K562 (cell line): ENCODE results near the gene STOX2. TPM values are rescaled to one million over a fixed set of nuclear protein-coding genes. Genes with fewer than 3 reads are reported as not detected.

Experiments
- ATAC-seq: fragments of 200-7000 bp; cut with Tn5 transposase; 3 replicates; pipeline ENCODE4 v1.9.1; 2020; ENCODE audit warnings: moderate library complexity
- BruUV-seq: library from RNA; stranded (reverse); fragments of 400-500 nt; replicated peaks from 2 replicates; lab custom pipeline; 2021; lab: Mats Ljungman, UMichigan
- CTCF ChIA-PET: fragments of 300-600 bp; formaldehyde crosslinking; extraction: SDS; loops from one replicate; lab custom pipeline; 2021; ENCODE audit warnings: low intra/inter-chr PET ratio; lab: Yijun Ruan, JAX
- POLR2A ChIA-PET: fragments of 300-600, 350-650 bp; sonication (Branson Sonifier 250); formaldehyde crosslinking; extraction: SDS; loops from one replicate; lab custom pipeline; 2021; ENCODE audit warnings: antibody characterized with exemption, inconsistent platforms; lab: Yijun Ruan, JAX
- DNase-seq, 4 experiments: peaks; one replicate each; pipeline versions ENCODE4 v3.0.0 to v3.0.0-alpha.2; 2011 to 2018; ENCODE audit warnings: low spot score in 3 of 4, mixed read lengths in 3 of 4; ENCODE audit errors: extremely low read depth in 1 of 4
- FAIRE-seq: peaks from 2 replicates; lab custom pipeline; 2011; peaks lifted over from hg19 to GRCh38; lab: Jason Lieb, UNC
- H2AFZ ChIP-seq: 2 replicates; pipeline ENCODE4 v1.6.0; 2011; ENCODE audit warnings: low read depth, low read length, control low read depth, inconsistent platforms
- H3K27ac ChIP-seq: fragments of 200-600 bp; 3 replicates; pipeline ENCODE4 v1.8.0; 2011; ENCODE audit warnings: low read depth, mild to moderate bottlenecking, control low read depth, inconsistent platforms, low read length, moderate library complexity, mixed read lengths; ENCODE audit errors: extremely low read depth
- H3K27me3 ChIP-seq, 2 experiments: fragments of 300-600 bp in 1 of 2; 2 replicates in 1 of 2; 3 replicates in 1 of 2; pipeline versions ENCODE4 v1.6.0 to v1.8.0; 2011; ENCODE audit warnings: inconsistent platforms in 2 of 2, low read length in 2 of 2, mild to moderate bottlenecking in 1 of 2, mixed read lengths in 1 of 2, moderate library complexity in 1 of 2; ENCODE audit not compliant: control insufficient read depth in 2 of 2, insufficient read depth in 2 of 2
- H3K36me3 ChIP-seq: fragments of 300-600 bp; 3 replicates; pipeline ENCODE4 v1.8.0; 2011; ENCODE audit warnings: mild to moderate bottlenecking, low read length, inconsistent platforms; ENCODE audit not compliant: control insufficient read depth, insufficient read depth
- H3K4me1 ChIP-seq, 2 experiments: fragments of 200-600 bp in 1 of 2; replicated peaks in 1 of 2; 2 replicates in 1 of 2; 3 replicates in 1 of 2; pipeline versions ENCODE4 v1.5.1 to v1.8.0; 2011; ENCODE audit warnings: inconsistent platforms in 2 of 2, low read length in 2 of 2, mild to moderate bottlenecking in 1 of 2, mixed read lengths in 1 of 2, moderate library complexity in 1 of 2; ENCODE audit not compliant: control insufficient read depth in 2 of 2, insufficient read depth in 2 of 2
- H3K4me2 ChIP-seq: 2 replicates; pipeline ENCODE4 v1.6.1; 2011; ENCODE audit warnings: low read length, control low read depth, inconsistent platforms, mixed read lengths; ENCODE audit not compliant: insufficient read depth
- H3K4me3 ChIP-seq: fragments of 200-600 bp; sonication (generic), shearing (Covaris generic); 2 replicates; pipeline ENCODE4 v1.5.1; 2016; ENCODE audit warnings: control low read depth, inconsistent platforms
- H3K79me2 ChIP-seq: fragments of 200-600 bp; 3 replicates; pipeline ENCODE4 v1.8.0; 2011; ENCODE audit warnings: low read length, inconsistent platforms; ENCODE audit not compliant: control insufficient read depth, insufficient read depth
- H3K9ac ChIP-seq, 2 experiments: 2 replicates each; pipeline versions ENCODE4 v1.6.0 to v1.6.1; 2011; ENCODE audit warnings: low read depth in 2 of 2, low read length in 2 of 2, control low read depth in 1 of 2, inconsistent platforms in 1 of 2, mild to moderate bottlenecking in 1 of 2, mixed read lengths in 1 of 2; ENCODE audit not compliant: insufficient read depth in 1 of 2
- H3K9me1 ChIP-seq: one replicate; pipeline ENCODE4 v1.6.0; 2011; ENCODE audit warnings: inconsistent platforms, mild to moderate bottlenecking, low read length, moderate library complexity; ENCODE audit not compliant: control insufficient read depth, insufficient read depth
- H3K9me3 ChIP-seq: replicated peaks from 2 replicates; pipeline ENCODE4 v1.5.1; 2011; ENCODE audit warnings: low read depth, low read length, inconsistent platforms; ENCODE audit not compliant: control insufficient read depth, insufficient read depth
- H4K20me1 ChIP-seq: replicated peaks from 2 replicates; pipeline ENCODE4 v1.6.1; 2011; ENCODE audit warnings: low read length, inconsistent platforms, mixed read lengths; ENCODE audit not compliant: control insufficient read depth, insufficient read depth
- CHD1 ChIP-seq: fragments of 200-600 bp; sonication (generic); IDR thresholded peaks from one replicate; pipeline ENCODE4 v1.6.1; 2012; ENCODE audit warnings: mild to moderate bottlenecking, moderate library complexity, low read length, inconsistent platforms
- EWSR1 ChIP-seq: fragments of 450-650 bp; IDR thresholded peaks from 2 replicates; pipeline ENCODE4 v1.6.1; 2018; ENCODE audit warnings: borderline replicate concordance, mild to moderate bottlenecking, low read depth, moderate library complexity; ENCODE audit not compliant: partially characterized antibody
- FOXP1 ChIP-seq: sonication (generic); formaldehyde crosslinking; IDR thresholded peaks from 2 replicates; pipeline ENCODE4 v1.8.0; 2022; ENCODE audit warnings: mild to moderate bottlenecking, missing genetic modification reagents
- JUND ChIP-seq, 2 experiments: IDR thresholded peaks; 2 replicates in 1 of 2; 3 replicates in 1 of 2; pipeline ENCODE4 v1.6.1; 2011; ENCODE audit warnings: borderline replicate concordance in 2 of 2, low read depth in 2 of 2, low read length in 2 of 2, improper control_type of control experiment in 1 of 2, missing biosample characterization in 1 of 2, missing genetic modification characterization in 1 of 2, missing genetic modification reagents in 1 of 2
- NFATC3 ChIP-seq: fragments of 450-650 bp; IDR thresholded peaks from 2 replicates; pipeline ENCODE4 v1.6.1; 2017; ENCODE audit warnings: mild to moderate bottlenecking
- NR2F6 ChIP-seq: fragments of 450-650 bp; formaldehyde crosslinking; IDR thresholded peaks from 2 replicates; pipeline ENCODE4 v1.4.0; 2020; ENCODE audit warnings: mild to moderate bottlenecking
- ZNF143 ChIP-seq: sonication (generic); formaldehyde crosslinking; IDR thresholded peaks from 2 replicates; pipeline ENCODE4 v1.9.0; 2022; ENCODE audit warnings: mild to moderate bottlenecking, missing genetic modification reagents
- ZNF274 ChIP-seq: IDR thresholded peaks from 2 replicates; pipeline ENCODE4 v1.6.1; 2011; ENCODE audit warnings: low read depth, mild to moderate bottlenecking, low read length, moderate library complexity, borderline replicate concordance
- whole genome bisulfite sequencing: fragments of 100-300 bp; shearing (Covaris generic); methylation state at CpG from one replicate; pipeline ENCODE4 v1.1.6; 2016; ENCODE audit warnings: low coverage, mixed read lengths; ENCODE audit not compliant: insufficient coverage; ENCODE audit errors: missing lambda C conversion rate; 5-methylcytosine and 5-hydroxymethylcytosine counted together
- in situ Hi-C: fragments of 300-500 bp; cut with MboI; formaldehyde crosslinking; loops from 4 replicates; pipeline ENCODE4 v1.15.0; 2018; ENCODE audit warnings: inconsistent platforms, mixed read lengths
- intact Hi-C: fragments of 100-400 bp; cut with micrococcal nuclease; formaldehyde crosslinking; loops from 2 replicates; pipeline ENCODE4 v1.14.2; 2022
- polyA plus RNA-seq, 8 experiments: library from polyadenylated mRNA; depleted of rRNA in 4 of 8; stranded (reverse) in 5 of 8; unstranded in 3 of 8; fragments of >200 nt; fragmentation: Nextera tagmentation in 2 of 8; fragmentation: Illumina TruSeq in 1 of 8; extraction: Ambion mirVana in 2 of 8; extraction: Trizol in 1 of 8; gene quantifications; 2 replicates each; pipeline versions ENCODE4 v1.2.1 to v1.2.3, GENCODE V29; 2011 to 2014; ENCODE audit warnings: inconsistent platforms in 1 of 8, missing spikeins in 1 of 8
- total RNA-seq, 7 experiments: library from RNA; depleted of rRNA in 6 of 7; stranded (reverse); fragments of >200 nt in 6 of 7; fragmentation: Illumina TruSeq in 2 of 7; extraction: Trizol in 2 of 7; gene quantifications; 2 replicates each; pipeline versions ENCODE4 v1.2.1 to v1.2.3, GENCODE V29; 2011 to 2021; ENCODE audit warnings: low replicate concordance in 1 of 7
- TF ChIP-seq, protein P1 (sequence below), 2 experiments: fragments of 150-350 bp in 1 of 2; IDR thresholded peaks; 2 replicates each; pipeline ENCODE4 v1.6.1; 2012 to 2016; ENCODE audit warnings: low read depth in 2 of 2, low read length in 2 of 2, mild to moderate bottlenecking in 1 of 2, moderate library complexity in 1 of 2
- TF ChIP-seq, protein P2 (sequence below), 2 experiments: fragments of 250-450 bp in 1 of 2; fragments of 450-650 bp in 1 of 2; sonication (Bioruptor Pico) in 1 of 2; IDR thresholded peaks; 2 replicates each; pipeline versions ENCODE4 v1.6.1 to v1.8.0; 2016 to 2021; ENCODE audit warnings: mild to moderate bottlenecking in 2 of 2, moderate library complexity in 2 of 2, missing compliant biosample characterization in 1 of 2, missing genetic modification characterization in 1 of 2
- TF ChIP-seq, protein P3 (sequence below): sonication (generic); formaldehyde crosslinking; IDR thresholded peaks from 2 replicates; pipeline ENCODE4 v1.8.0; 2023; ENCODE audit warnings: missing genetic modification reagents, mild to moderate bottlenecking, borderline replicate concordance

The STOX2 gene
- total and polyA plus RNA-seq, 9 of the 15 experiments (the other 6 are each of a cell fraction or from before 2014, with no cell fraction given): not detected

DNA sequence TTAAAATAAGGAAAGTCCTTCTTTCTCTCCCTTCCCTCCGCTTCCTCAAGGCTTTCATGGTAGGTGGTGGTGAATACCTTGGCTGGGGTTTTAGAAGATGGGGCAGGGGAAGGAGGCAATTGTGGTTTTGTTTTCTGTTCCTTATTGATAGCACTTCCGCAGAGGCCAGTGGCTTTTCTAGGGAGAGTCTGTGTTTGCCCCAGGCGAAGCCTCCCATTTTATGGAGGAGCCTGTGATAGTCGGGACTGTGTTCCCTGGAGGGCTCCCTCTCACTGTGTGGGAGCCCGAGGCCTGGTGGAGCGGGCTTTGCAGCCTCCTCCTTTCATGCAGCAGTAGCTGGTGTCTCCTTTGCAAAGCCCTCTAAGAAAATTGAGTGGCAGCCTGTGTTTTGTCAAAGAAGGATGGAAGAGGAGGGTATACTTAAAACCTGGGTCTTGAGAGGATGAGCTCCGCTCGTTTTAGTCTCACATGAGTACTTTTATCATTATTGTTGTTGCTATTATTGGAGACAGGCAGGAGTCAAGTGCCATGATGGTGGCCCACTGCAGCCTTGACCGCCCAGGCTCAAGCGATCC lies 29.8 kb upstream of the STOX2 start:
- Histone ChIP-seq H2AFZ (no peak overlapping the region), H3K4me3 (no peak overlapping the region), H4K20me1 (no peaks in the 10 kb centered on the region), H3K9me1 (peaks cover 4% of the 10 kb centered on the region), H3K79me2 (no peaks in the 10 kb centered on the region), H3K9ac (no peak overlapping the region), H3K4me2 (no peak overlapping the region), H3K36me3 (no peaks in the 10 kb centered on the region), H3K4me1 (no peaks in the 10 kb centered on the region), H3K9me3 (no peaks in the 10 kb centered on the region), H3K27ac (no peak overlapping the region), H3K27me3 (peaks cover 21 to 43% of the 10 kb centered on the region in 2 experiments; a peak in 4 of 5 replicates)
- intact Hi-C loops (no loop called here), in situ Hi-C loops (no loop called here)
- DNase-seq: no peak
- no peak for ATAC-seq
- BruUV-seq: no TSS peak
- FAIRE-seq: no peak
- 1% methylated on average over 10 of the region's 10 CpGs for WGBS
- ChIA-PET CTCF (no interaction called here), POLR2A (interaction anchor here (1.5 kb wide), 1 partner anchor 10 kb away, joined by 6 read pairs; no protein-coding TSS in a partner anchor)
- no peak for TF ChIP-seq ZNF143 (CRISPR knock-in tag)
- TF ChIP-seq, protein P1, sequence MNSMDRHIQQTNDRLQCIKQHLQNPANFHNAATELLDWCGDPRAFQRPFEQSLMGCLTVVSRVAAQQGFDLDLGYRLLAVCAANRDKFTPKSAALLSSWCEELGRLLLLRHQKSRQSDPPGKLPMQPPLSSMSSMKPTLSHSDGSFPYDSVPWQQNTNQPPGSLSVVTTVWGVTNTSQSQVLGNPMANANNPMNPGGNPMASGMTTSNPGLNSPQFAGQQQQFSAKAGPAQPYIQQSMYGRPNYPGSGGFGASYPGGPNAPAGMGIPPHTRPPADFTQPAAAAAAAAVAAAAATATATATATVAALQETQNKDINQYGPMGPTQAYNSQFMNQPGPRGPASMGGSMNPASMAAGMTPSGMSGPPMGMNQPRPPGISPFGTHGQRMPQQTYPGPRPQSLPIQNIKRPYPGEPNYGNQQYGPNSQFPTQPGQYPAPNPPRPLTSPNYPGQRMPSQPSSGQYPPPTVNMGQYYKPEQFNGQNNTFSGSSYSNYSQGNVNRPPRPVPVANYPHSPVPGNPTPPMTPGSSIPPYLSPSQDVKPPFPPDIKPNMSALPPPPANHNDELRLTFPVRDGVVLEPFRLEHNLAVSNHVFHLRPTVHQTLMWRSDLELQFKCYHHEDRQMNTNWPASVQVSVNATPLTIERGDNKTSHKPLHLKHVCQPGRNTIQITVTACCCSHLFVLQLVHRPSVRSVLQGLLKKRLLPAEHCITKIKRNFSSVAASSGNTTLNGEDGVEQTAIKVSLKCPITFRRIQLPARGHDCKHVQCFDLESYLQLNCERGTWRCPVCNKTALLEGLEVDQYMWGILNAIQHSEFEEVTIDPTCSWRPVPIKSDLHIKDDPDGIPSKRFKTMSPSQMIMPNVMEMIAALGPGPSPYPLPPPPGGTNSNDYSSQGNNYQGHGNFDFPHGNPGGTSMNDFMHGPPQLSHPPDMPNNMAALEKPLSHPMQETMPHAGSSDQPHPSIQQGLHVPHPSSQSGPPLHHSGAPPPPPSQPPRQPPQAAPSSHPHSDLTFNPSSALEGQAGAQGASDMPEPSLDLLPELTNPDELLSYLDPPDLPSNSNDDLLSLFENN (IDR thresholded peaks at IDR 0.05; ENCODE audit: low read depth in 2 of 2, low read length in 2 of 2): no peak
- no peak for TF ChIP-seq CHD1
- TF ChIP-seq ZNF274: no peak
- no peak for TF ChIP-seq JUND (IDR thresholded peaks at IDR 0.05; ENCODE audit: borderline replicate concordance, low read depth, low read length)
- no peak for TF ChIP-seq JUND (tag; IDR thresholded peaks at IDR 0.05; ENCODE audit: borderline replicate concordance, low read depth, low read length)
- TF ChIP-seq NFATC3: no peak
- TF ChIP-seq NR2F6 (CRISPR knock-in tag): no peak
- TF ChIP-seq, protein P2, sequence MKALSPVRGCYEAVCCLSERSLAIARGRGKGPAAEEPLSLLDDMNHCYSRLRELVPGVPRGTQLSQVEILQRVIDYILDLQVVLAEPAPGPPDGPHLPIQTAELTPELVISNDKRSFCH (CRISPR knock-in tag; IDR thresholded peaks at IDR 0.05): no peak
- TF ChIP-seq, protein P2 (tag; IDR thresholded peaks at IDR 0.05): no peak
- no peak for TF ChIP-seq EWSR1
- TF ChIP-seq, protein P3, sequence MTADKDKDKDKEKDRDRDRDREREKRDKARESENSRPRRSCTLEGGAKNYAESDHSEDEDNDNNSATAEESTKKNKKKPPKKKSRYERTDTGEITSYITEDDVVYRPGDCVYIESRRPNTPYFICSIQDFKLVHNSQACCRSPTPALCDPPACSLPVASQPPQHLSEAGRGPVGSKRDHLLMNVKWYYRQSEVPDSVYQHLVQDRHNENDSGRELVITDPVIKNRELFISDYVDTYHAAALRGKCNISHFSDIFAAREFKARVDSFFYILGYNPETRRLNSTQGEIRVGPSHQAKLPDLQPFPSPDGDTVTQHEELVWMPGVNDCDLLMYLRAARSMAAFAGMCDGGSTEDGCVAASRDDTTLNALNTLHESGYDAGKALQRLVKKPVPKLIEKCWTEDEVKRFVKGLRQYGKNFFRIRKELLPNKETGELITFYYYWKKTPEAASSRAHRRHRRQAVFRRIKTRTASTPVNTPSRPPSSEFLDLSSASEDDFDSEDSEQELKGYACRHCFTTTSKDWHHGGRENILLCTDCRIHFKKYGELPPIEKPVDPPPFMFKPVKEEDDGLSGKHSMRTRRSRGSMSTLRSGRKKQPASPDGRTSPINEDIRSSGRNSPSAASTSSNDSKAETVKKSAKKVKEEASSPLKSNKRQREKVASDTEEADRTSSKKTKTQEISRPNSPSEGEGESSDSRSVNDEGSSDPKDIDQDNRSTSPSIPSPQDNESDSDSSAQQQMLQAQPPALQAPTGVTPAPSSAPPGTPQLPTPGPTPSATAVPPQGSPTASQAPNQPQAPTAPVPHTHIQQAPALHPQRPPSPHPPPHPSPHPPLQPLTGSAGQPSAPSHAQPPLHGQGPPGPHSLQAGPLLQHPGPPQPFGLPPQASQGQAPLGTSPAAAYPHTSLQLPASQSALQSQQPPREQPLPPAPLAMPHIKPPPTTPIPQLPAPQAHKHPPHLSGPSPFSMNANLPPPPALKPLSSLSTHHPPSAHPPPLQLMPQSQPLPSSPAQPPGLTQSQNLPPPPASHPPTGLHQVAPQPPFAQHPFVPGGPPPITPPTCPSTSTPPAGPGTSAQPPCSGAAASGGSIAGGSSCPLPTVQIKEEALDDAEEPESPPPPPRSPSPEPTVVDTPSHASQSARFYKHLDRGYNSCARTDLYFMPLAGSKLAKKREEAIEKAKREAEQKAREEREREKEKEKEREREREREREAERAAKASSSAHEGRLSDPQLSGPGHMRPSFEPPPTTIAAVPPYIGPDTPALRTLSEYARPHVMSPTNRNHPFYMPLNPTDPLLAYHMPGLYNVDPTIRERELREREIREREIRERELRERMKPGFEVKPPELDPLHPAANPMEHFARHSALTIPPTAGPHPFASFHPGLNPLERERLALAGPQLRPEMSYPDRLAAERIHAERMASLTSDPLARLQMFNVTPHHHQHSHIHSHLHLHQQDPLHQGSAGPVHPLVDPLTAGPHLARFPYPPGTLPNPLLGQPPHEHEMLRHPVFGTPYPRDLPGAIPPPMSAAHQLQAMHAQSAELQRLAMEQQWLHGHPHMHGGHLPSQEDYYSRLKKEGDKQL: no peak
- TF ChIP-seq FOXP1 (CRISPR knock-in tag): no peak
